HG02588 (cell line): Measurements from ENCODE around the gene IGF2.

Source experiments
- ATAC-seq: cut with Tn5 transposase; IDR thresholded peaks from one replicate; pipeline ENCODE4 v1.9.1; 2021; ENCODE audit warnings: mild to moderate bottlenecking, moderate library complexity; ENCODE audit not compliant: unreplicated experiment

IGF2 gene

GRCh38 chr11:2093575-2094353, 45.4 kb downstream of the IGF2 start:
- ATAC-seq: no peak

GRCh38 chr11:2092956-2093412, 46.2 kb downstream of the IGF2 start:
- ATAC-seq: no peak

GRCh38 chr11:2092464-2092910, 46.7 kb downstream of the IGF2 start:
- no peak for ATAC-seq

- no peak for ATAC-seq
Measured at GRCh38 chr11:2091786-2092463, 47.3 kb downstream of the IGF2 start.

- ATAC-seq: no peak
Measured at GRCh38 chr11:2091112-2091746, 48.0 kb downstream of the IGF2 start.

GRCh38 chr11:2090172-2091111, 48.7 kb downstream of the IGF2 start:
- ATAC-seq: no peak

GRCh38 chr11:2089536-2090165, 49.5 kb downstream of the IGF2 start:
- ATAC-seq: no peak

- ATAC-seq: no peak
Measured at GRCh38 chr11:2088746-2089535, 50.2 kb downstream of the IGF2 start.

GRCh38 chr11:2088284-2088683, 50.9 kb downstream of the IGF2 start:
- no peak for ATAC-seq

- no peak for ATAC-seq
Measured at GRCh38 chr11:2086239-2087040, 52.7 kb downstream of the IGF2 start.

GRCh38 chr11:2085251-2086066, 53.7 kb downstream of the IGF2 start:
- ATAC-seq: no peak

- no peak for ATAC-seq
Measured at GRCh38 chr11:2084721-2085120, 54.5 kb downstream of the IGF2 start.
